NCI-H526 (cell line): ENCODE data around the gene GINS3.

Experiments
- DNase-seq, 2 experiments: peaks; one replicate each; lab custom pipeline; 2025; lab: John Stamatoyannopoulos, UW

Gene GINS3

GRCh38 chr16:58425756-58426494, 33.7 kb downstream of the GINS3 start:
- no peak for DNase-seq

GRCh38 chr16:58426966-58427365, 34.7 kb downstream of the GINS3 start:
- DNase-seq, result no peak

DNA sequence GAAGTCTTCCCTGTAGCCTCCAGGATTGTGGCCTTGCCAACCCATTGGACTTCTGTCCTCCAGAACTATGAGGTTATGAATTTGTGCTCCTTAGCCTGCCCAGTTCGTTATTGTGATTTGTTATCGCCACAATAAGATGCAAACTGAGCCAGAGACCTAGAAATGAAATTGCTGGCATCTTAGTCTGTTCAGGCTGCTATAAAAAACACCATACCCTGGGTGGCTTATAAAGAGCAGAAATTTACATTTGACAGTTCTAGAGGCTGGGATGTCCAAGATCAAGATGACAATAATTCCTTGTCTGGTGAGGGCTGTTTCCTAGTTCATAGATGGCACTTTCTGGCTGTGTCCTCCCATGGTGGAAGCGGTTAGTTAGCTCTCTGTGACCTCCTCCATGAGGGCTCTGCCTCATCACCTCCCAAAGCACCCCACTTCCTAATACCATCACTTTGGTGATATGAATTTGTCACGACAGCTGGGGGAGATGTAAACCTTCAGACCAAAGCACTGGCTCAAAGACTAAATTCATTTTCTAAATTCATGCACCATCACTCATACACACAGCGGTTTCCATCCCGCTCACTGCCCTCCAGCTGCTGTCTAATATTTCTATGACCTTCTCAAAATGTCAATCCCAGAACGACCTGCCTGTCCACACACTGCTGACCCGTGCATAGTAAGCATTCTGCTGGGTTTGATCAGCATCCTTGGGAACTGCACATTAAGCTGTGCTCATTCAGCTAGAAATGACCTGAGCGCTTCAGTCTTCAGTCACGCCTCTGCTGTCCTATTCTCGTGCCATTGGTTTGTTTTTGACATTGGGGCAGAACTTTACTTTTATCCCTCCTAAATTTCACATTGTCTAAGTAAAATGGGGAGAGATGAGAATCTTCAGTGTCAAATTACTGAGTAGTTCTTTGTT, 36.6 kb downstream of the GINS3 start:
- no peak for DNase-seq

GRCh38 chr16:58430718-58431117, 38.4 kb downstream of the GINS3 start:
- no peak for DNase-seq

DNA sequence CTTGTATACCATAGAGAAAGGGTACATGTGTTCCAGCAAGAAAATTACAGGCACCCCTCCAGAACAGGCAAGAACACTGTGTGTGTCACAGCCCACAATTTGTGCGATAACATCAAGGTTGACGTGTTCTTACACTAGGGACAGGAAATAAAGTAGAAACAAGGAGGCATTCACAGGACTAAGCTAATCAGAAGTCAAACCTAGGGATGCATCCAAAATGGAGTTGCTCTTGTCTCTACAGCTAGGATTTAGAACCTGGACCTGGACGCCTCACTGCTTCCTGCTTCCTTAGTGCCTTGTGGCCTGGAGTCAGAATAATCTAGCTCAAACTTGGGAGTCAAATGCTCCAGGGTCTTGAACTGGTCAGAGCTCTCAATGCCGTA, 41.3 kb downstream of the GINS3 start:
- DNase-seq, result no peak

GRCh38 chr16:58435779-58436178, 43.5 kb downstream of the GINS3 start:
- no peak for DNase-seq

GRCh38 chr16:58440131-58440530, 47.9 kb downstream of the GINS3 start:
- no peak for DNase-seq

DNA sequence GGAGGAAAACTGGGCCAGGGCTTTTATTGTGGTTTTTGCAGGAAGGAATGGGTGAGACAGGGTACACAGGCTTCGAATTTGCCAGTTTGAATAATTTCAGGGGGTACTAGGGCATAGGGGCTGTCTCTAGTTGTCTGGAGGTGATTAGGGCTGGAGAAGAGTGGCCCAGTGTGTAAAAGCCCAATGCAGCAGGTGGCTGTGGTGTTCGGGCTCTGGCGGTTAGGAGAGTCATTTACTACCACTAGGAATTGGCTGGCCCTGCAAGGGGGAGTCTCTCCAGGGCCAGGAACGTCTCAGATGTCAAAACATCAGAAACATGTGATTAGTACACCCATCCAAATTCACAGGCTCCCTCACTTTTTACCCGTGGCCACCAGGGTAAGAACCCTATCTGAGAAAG, 50.3 kb downstream of the GINS3 start:
- DNase-seq, result no peak

DNA sequence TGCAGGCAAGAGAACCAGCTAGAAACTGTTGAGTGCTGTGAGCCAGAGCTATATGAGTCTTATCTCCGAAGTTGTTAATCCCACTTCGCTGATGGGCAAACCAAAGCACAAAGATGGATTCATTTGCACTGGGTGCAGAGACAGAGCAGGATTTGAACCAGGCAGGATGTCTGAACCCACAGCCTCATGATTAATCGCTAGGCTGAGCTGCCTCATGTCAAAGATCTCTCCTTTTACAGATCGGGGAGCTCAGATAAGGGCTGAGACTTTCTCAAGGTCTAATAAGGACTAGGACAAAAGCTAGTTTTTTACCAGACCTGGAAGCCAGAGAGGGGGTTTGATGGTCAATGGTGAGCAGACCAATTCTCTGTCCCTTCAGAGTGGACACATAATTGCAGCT, 51.5 kb downstream of the GINS3 start:
- no peak for DNase-seq

DNA sequence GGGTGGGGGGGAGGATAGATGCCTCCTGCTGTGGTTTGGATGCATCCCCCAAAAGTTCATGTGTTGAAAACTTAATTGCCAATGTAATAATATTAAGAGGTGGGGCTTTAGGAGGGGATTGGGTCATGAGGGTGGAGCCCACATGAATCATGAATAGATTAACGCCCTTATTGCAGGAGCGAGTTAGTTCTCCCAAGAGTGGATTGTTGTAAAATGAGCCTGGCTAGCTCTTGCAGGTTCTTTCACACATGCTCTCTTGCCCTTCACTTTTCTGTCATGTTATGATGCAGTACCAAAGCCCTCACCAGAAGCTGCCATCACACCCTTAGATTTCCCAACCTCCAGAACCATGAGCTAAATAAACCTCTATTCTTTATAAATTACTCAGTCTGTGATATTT, 52.0 kb downstream of the GINS3 start:
- DNase-seq, result no peak

- no peak for DNase-seq
These were observed 56.6 kb downstream of the GINS3 start for GRCh38 chr16:58448890-58449289.

GRCh38 chr16:58449306-58449705, 57.0 kb downstream of the GINS3 start:
- no peak for DNase-seq

DNA sequence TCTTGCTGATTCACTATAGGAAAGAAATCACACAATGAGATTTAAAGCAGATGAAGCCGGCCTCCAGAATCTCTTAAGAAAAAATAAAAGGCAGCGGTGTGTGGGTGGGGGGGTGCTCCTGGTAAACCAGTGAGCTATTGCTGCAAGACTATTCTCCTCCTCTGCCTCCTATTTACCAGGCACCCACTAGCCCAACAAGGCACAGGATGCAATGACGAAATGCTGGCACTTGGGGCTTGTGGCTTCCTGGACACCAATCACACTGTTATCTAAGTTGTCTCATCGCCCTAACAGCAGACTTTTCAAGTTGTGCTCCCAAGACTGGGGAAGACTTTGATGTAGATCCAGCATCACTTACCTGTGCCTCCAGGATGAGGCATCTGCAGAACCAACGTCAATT, 57.5 kb downstream of the GINS3 start:
- no peak for DNase-seq

GRCh38 chr16:58450590-58450989, 58.3 kb downstream of the GINS3 start:
- DNase-seq, result no peak

- no peak for DNase-seq
These were observed 59.0 kb downstream of the GINS3 start for GRCh38 chr16:58451265-58451689.

- no peak for DNase-seq
These were observed 59.7 kb downstream of the GINS3 start for GRCh38 chr16:58451945-58452401.

GRCh38 chr16:58452640-58453039, 60.4 kb downstream of the GINS3 start:
- DNase-seq, result no peak

DNA sequence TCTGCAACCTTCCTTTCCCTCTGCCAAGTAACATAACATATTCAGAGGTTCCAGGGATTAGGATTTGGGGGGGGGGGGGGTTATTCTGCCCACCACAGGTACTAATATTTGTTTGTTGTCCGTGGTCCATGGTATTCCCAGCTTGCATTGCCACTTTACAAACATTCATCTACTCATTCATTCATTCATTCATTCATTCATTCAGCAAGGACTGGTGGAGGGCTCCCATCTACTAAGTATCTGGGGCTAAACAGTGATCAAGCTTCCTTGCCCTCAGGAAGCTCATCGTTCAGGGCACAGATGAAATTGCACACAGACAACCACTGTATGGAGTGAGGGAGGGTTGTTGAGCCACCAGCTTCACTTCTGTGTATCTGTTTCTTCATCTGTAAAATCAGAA, 61.9 kb downstream of the GINS3 start:
- DNase-seq, result no peak

- DNase-seq, result no peak
These were observed 62.6 kb downstream of the GINS3 start for GRCh38 chr16:58454856-58455255.
